GM21619 (cell line): Measurements from ENCODE around the gene GABRR2.
A peak's percentile ranks its signal among the peaks of the same experiment; 100 is the strongest.
"Not testable (repeated sequence)": the region's sequence is repeated elsewhere in the genome, so short reads cannot be mapped to it uniquely, and the experiment has no call there.

ENCODE experiments used
- ATAC-seq: cut with Tn5 transposase; IDR thresholded peaks from one replicate; pipeline ENCODE4 v1.9.1; 2021; ENCODE audit not compliant: unreplicated experiment

The GABRR2 gene

GRCh38 chr6:89295116-89295515, 20.0 kb downstream of the GABRR2 start:
- ATAC-seq: not testable (repeated sequence)

- no peak for ATAC-seq
Measured at GRCh38 chr6:89291256-89291819, 23.8 kb downstream of the GABRR2 start.

- no peak for ATAC-seq
Measured at GRCh38 chr6:89290401-89291155, 24.5 kb downstream of the GABRR2 start.

GRCh38 chr6:89289710-89290109, 25.4 kb downstream of the GABRR2 start:
- no peak for ATAC-seq

GRCh38 chr6:89287351-89288028, 27.6 kb downstream of the GABRR2 start:
- ATAC-seq: no peak

- ATAC-seq: no peak
Measured at GRCh38 chr6:89286516-89286915, 28.6 kb downstream of the GABRR2 start.

- ATAC-seq: no peak
Measured at GRCh38 chr6:89284963-89285735, 29.9 kb downstream of the GABRR2 start.

GRCh38 chr6:89284081-89284480, 31.0 kb downstream of the GABRR2 start:
- no peak for ATAC-seq

GRCh38 chr6:89282749-89283148, 32.4 kb downstream of the GABRR2 start:
- no peak for ATAC-seq

GRCh38 chr6:89281779-89282246, 33.3 kb downstream of the GABRR2 start:
- ATAC-seq: peak; percentile 99

- no peak for ATAC-seq
Measured at GRCh38 chr6:89278956-89279355, 36.1 kb downstream of the GABRR2 start.

- no peak for ATAC-seq
Measured at GRCh38 chr6:89275900-89276299, 39.2 kb downstream of the GABRR2 start.

- no peak for ATAC-seq
Measured at GRCh38 chr6:89273816-89274215, 41.3 kb downstream of the GABRR2 start.

- ATAC-seq: no peak
Measured at GRCh38 chr6:89272596-89272995, 42.5 kb downstream of the GABRR2 start.

- ATAC-seq: peak; percentile 65
Measured at GRCh38 chr6:89270951-89271721, 44.0 kb downstream of the GABRR2 start.

GRCh38 chr6:89269981-89270380, 45.1 kb downstream of the GABRR2 start:
- no peak for ATAC-seq

GRCh38 chr6:89269252-89269651, 45.8 kb downstream of the GABRR2 start:
- no peak for ATAC-seq

- ATAC-seq: no peak
Measured at GRCh38 chr6:89268776-89269175, 46.3 kb downstream of the GABRR2 start.

GRCh38 chr6:89267918-89268317, 47.2 kb downstream of the GABRR2 start:
- ATAC-seq: no peak

- no peak for ATAC-seq
Measured at GRCh38 chr6:89264296-89264695, 50.8 kb downstream of the GABRR2 start.

GRCh38 chr6:89260832-89261231, 54.3 kb downstream of the GABRR2 start:
- no peak for ATAC-seq
